Brain microvascular endothelial cell (primary cell): ENCODE data around the gene P2RY2.

Experiments used
- DNase-seq: peaks from one replicate; pipeline ENCODE4 v3.0.0-alpha.2; 2020
- H3K27ac ChIP-seq: fragments of 250-450 bp; sonication (Bioruptor Pico); 2 replicates; pipeline ENCODE4 v1.5.1; 2020; ENCODE audit warnings: mild to moderate bottlenecking, moderate library complexity
- H3K27me3 ChIP-seq: fragments of 250-450 bp; sonication (Bioruptor Pico); replicated peaks from 2 replicates; pipeline ENCODE4 v1.5.1; 2020; ENCODE audit warnings: mild to moderate bottlenecking
- H3K36me3 ChIP-seq: fragments of 250-450 bp; sonication (Bioruptor Pico); replicated peaks from 2 replicates; pipeline ENCODE4 v1.5.1; 2020; ENCODE audit warnings: mild to moderate bottlenecking
- H3K4me3 ChIP-seq: 2 replicates; pipeline ENCODE4 v1.5.1; 2011; ENCODE audit warnings: low read depth, mild to moderate bottlenecking, control low read depth, low read length, moderate library complexity
- CTCF ChIP-seq: IDR thresholded peaks from 2 replicates; pipeline ENCODE4 v1.5.1; 2011; ENCODE audit warnings: low read depth, mild to moderate bottlenecking, moderate library complexity, low read length, control low read depth, inconsistent platforms; ENCODE audit errors: missing control alignments
- in situ Hi-C: cut with HindIII; loops from 2 replicates; pipeline ENCODE4 v1.10.0; 2017; ENCODE audit warnings: low sequenced_read_pairs, low pct_ligation_motif_present

P2RY2 gene

GRCh38 chr11:73216465-73216864 is 1.6 kb upstream of the P2RY2 start:
- no peak overlapping the region for H3K27ac ChIP-seq
- TF ChIP-seq CTCF: no peak
- no peaks in the 10 kb centered on the region for H3K27me3 ChIP-seq
- in situ Hi-C loops: no loop called here
- no peak overlapping the region for H3K4me3 ChIP-seq
- DNase-seq: no peak
- no peaks in the 10 kb centered on the region for H3K36me3 ChIP-seq

GRCh38 chr11:73217131-73217809 is 811 bp upstream of the P2RY2 start:
- in situ Hi-C loops: no loop called here

GRCh38 chr11:73217810-73218105 is 323 bp upstream of the P2RY2 start:
- Histone ChIP-seq H3K4me3 (peak overlapping the region; percentile 47), H3K27ac (no peak overlapping the region), H3K36me3 (no peaks in the 10 kb centered on the region), H3K27me3 (no peaks in the 10 kb centered on the region)
- no peak for DNase-seq
- TF ChIP-seq CTCF: no peak
- in situ Hi-C loops: no loop called here

More at GRCh38 chr11:73217131-73217809, 811 bp upstream of the P2RY2 start:
- Histone ChIP-seq H3K27me3 (no peaks in the 10 kb centered on the region), H3K4me3 (no peak overlapping the region), H3K36me3 (no peaks in the 10 kb centered on the region), H3K27ac (no peak overlapping the region)
- no peak for TF ChIP-seq CTCF
- DNase-seq: no peak

GRCh38 chr11:73218830-73219215 is 742 bp downstream of the P2RY2 start:
- no peaks in the 10 kb centered on the region for H3K36me3 ChIP-seq
- in situ Hi-C loops: no loop called here
- H3K27ac ChIP-seq: no peak overlapping the region
- DNase-seq: no peak
- peak overlapping the region; percentile 47 for H3K4me3 ChIP-seq
- no peaks in the 10 kb centered on the region for H3K27me3 ChIP-seq
- no peak for TF ChIP-seq CTCF

- Histone ChIP-seq H3K27me3 (no peaks in the 10 kb centered on the region), H3K4me3 (no peak overlapping the region), H3K27ac (no peak overlapping the region), H3K36me3 (no peaks in the 10 kb centered on the region)
- DNase-seq: no peak
- no peak for TF ChIP-seq CTCF
- in situ Hi-C loops: no loop called here
Observed at GRCh38 chr11:73219396-73220285, 1.6 kb downstream of the P2RY2 start.
